ENCODE data around the gene MACROD1.

The MACROD1 gene

GRCh38 chr11:64093233-64094039 is 72.5 kb downstream of the MACROD1 start:
- no peak for DNase-seq (ENCODE audit: low read depth in 3 of 3)

GRCh38 chr11:64092761-64093136 is 73.2 kb downstream of the MACROD1 start:
- DNase-seq (ENCODE audit: low read depth in 3 of 3): no peak

- DNase-seq (ENCODE audit: low read depth in 3 of 3): no peak
Measured at GRCh38 chr11:64092111-64092760, 73.7 kb downstream of the MACROD1 start.

GRCh38 chr11:64090806-64091516 is 75.0 kb downstream of the MACROD1 start:
- no peak for DNase-seq (ENCODE audit: low read depth in 3 of 3)

- DNase-seq (ENCODE audit: low read depth in 3 of 3): no peak
Measured at GRCh38 chr11:64089915-64090805, 75.8 kb downstream of the MACROD1 start.

- no peak for DNase-seq (ENCODE audit: low read depth in 3 of 3)
Measured at GRCh38 chr11:64089493-64089892, 76.4 kb downstream of the MACROD1 start.

- DNase-seq (ENCODE audit: low read depth in 3 of 3): no peak
Measured at GRCh38 chr11:64089027-64089360, 76.9 kb downstream of the MACROD1 start.

GRCh38 chr11:64088162-64089026 is 77.5 kb downstream of the MACROD1 start:
- DNase-seq (ENCODE audit: low read depth in 3 of 3): no peak

GRCh38 chr11:64086258-64087123 is 79.4 kb downstream of the MACROD1 start:
- DNase-seq (ENCODE audit: low read depth in 3 of 3): no peak

GRCh38 chr11:64085906-64086257 is 80.0 kb downstream of the MACROD1 start:
- DNase-seq (ENCODE audit: low read depth in 3 of 3): no peak

GRCh38 chr11:64084951-64085710 is 80.8 kb downstream of the MACROD1 start:
- no peak for DNase-seq (ENCODE audit: low read depth in 3 of 3)

GRCh38 chr11:64084146-64084950 is 81.6 kb downstream of the MACROD1 start:
- no peak for DNase-seq (ENCODE audit: low read depth in 3 of 3)

GRCh38 chr11:64083398-64084080 is 82.4 kb downstream of the MACROD1 start:
- DNase-seq (ENCODE audit: low read depth in 3 of 3): no peak

GRCh38 chr11:64081745-64082442 is 84.0 kb downstream of the MACROD1 start:
- no peak for DNase-seq (ENCODE audit: low read depth in 3 of 3)

- DNase-seq (ENCODE audit: low read depth in 3 of 3): no peak
Measured at GRCh38 chr11:64080390-64080789, 85.5 kb downstream of the MACROD1 start.

- no peak for DNase-seq (ENCODE audit: low read depth in 3 of 3)
Measured at GRCh38 chr11:64078905-64079304, 87.0 kb downstream of the MACROD1 start.

GRCh38 chr11:64078284-64078683 is 87.6 kb downstream of the MACROD1 start:
- DNase-seq (ENCODE audit: low read depth in 3 of 3): no peak

Data from stimulated activated CD4-positive, alpha-beta T cell treated with anti-CD3 and anti-CD28 coated beads, TNF-alpha, amount 100 ng/mL, for 48 hours (primary cell).